CD4-positive, alpha-beta T cell treated with Interleukin-15 for 4 hours (primary cell): ENCODE results near the gene RAB22A.
"Not testable (repeated sequence)": the region's sequence is repeated elsewhere in the genome, so short reads cannot be mapped to it uniquely, and the experiment has no call there.

ENCODE experiments used
- DNase-seq: peaks from one replicate; pipeline ENCODE4 v3.0.0-alpha.2; 2020; ENCODE audit warnings: low spot score

Gene RAB22A

GRCh38 chr20:58389324-58389967, 79.9 kb downstream of the RAB22A start:
- peak; percentile 7 for DNase-seq

GRCh38 chr20:58389968-58390658, 80.6 kb downstream of the RAB22A start:
- DNase-seq: no peak

- no peak for DNase-seq
Measured at GRCh38 chr20:58390659-58391035, 81.1 kb downstream of the RAB22A start.

- DNase-seq: no peak
Measured at GRCh38 chr20:58392286-58392685, 82.8 kb downstream of the RAB22A start.

- no peak for DNase-seq
Measured at GRCh38 chr20:58393299-58393698, 83.8 kb downstream of the RAB22A start.

- DNase-seq: no peak
Measured at GRCh38 chr20:58394801-58395200, 85.3 kb downstream of the RAB22A start.

GRCh38 chr20:58395604-58396003, 86.1 kb downstream of the RAB22A start:
- no peak for DNase-seq

- no peak for DNase-seq
Measured at GRCh38 chr20:58397429-58397828, 87.9 kb downstream of the RAB22A start.

GRCh38 chr20:58398254-58398653, 88.7 kb downstream of the RAB22A start:
- no peak for DNase-seq

- no peak for DNase-seq
Measured at GRCh38 chr20:58399926-58400325, 90.4 kb downstream of the RAB22A start.

GRCh38 chr20:58401162-58401561, 91.6 kb downstream of the RAB22A start:
- no peak for DNase-seq

- DNase-seq: no peak
Measured at GRCh38 chr20:58402305-58402704, 92.8 kb downstream of the RAB22A start.

- DNase-seq: no peak
Measured at GRCh38 chr20:58402827-58403226, 93.3 kb downstream of the RAB22A start.

- no peak for DNase-seq
Measured at GRCh38 chr20:58403272-58403671, 93.8 kb downstream of the RAB22A start.

GRCh38 chr20:58405504-58406291, 96.2 kb downstream of the RAB22A start:
- DNase-seq: no peak

- DNase-seq: no peak
Measured at GRCh38 chr20:58406422-58407001, 97.0 kb downstream of the RAB22A start.

GRCh38 chr20:58407201-58407873, 97.8 kb downstream of the RAB22A start:
- DNase-seq: no peak

- peak; percentile 18 for DNase-seq
Measured at GRCh38 chr20:58407966-58408557, 98.5 kb downstream of the RAB22A start.

GRCh38 chr20:58408603-58409246, 99.2 kb downstream of the RAB22A start:
- peak; percentile 18 for DNase-seq

GRCh38 chr20:58414216-58414615, 104.7 kb downstream of the RAB22A start:
- not testable (repeated sequence) for DNase-seq

- not testable (repeated sequence) for DNase-seq
Measured at GRCh38 chr20:58414786-58415185, 105.3 kb downstream of the RAB22A start.
